Measurements from ENCODE around the gene NCBP3. TPM values are rescaled to one million over a fixed set of nuclear protein-coding genes. Genes with fewer than 3 reads are reported as not detected.

Gene NCBP3
- total RNA-seq, 4 donors from 2014 or later: 15.0 to 33.9 (median 21.9) TPM

DNA sequence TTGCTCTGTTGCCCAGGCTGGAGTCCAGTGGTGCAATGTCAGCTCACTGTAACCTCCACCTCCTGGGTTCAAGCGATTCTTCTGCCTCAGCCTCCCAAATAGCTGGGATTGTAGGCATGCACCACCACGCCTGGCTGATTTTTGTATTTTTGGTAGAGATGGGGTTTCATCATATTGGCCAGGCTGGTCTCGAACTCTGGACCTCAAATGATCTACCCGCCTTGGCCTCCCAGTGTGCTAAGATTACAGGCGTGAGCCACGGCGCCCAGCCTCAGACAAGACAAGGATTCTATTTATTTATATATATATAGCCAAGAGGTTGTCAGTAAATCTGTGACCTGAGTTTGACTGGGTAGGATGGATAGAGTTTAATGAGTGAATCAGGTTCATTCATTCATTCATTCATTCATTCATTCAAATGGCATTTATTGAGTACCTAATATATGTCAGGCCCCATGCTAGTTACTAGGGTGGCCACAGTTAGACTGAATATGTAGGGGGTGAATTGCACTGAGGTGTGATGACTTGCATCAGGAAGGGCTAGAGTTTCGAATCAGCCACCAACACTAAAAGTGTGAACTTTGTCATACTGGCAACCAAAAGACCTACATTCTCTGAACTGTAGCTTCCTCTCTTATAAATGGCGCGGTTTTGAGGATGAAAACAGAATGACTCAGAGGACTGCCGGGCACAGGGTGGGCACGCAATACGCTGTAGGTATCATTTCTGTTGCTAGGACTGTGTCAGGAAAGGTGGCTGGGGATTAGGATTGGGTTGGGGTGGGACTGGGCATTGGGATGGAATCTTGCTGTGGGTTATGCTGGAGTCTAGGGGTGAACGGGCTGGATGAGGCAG, 82.9 kb downstream of the NCBP3 start:
- WGBS: 85% methylated on average over 14 of the region's 14 CpGs

DNA sequence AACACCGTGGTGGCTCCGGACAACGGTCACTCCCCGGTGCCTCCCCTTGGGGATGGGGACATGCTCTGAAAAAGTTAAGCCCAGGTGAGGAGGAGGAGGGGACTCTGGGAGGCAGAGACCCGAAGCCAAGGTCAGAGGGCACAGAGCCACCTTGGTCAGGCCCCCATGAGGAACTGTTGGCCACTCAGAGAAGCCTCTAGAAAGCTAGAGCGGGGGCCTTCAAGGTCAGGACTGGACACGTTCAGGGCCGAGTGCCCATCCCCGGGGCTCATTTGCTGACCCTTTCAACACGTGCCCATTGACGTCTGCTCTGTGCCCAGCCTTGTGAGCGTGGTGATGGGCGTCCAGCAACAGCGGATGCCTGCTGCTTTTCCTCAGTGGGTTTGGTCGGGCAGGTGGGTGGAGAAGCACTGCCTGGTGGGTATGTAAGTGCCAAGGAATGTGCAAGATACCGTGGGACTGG, 84.1 kb downstream of the NCBP3 start:
- Histone ChIP-seq H3K27me3 (peaks cover 0 to 13% (median 0%) of the 10 kb centered on the region in 4 donors), H3K36me3 (no peaks in the 10 kb centered on the region), H3K4me1 (no peaks in the 10 kb centered on the region), H3K27ac (replicated peaks in 1 of 4) (no peak overlapping the region), H3K4me3 (no peak overlapping the region), H3K9me3 (peaks cover 0 to 9% (median 8%) of the 10 kb centered on the region in 4 donors)
- DNase-seq (ENCODE audit: extremely low spot score): no peak
- no peak for TF ChIP-seq EP300 (IDR thresholded peaks at IDR 0.05)
- no peak for TF ChIP-seq POLR2AphosphoS5 (IDR thresholded peaks at IDR 0.05)
- TF ChIP-seq, protein P1, sequence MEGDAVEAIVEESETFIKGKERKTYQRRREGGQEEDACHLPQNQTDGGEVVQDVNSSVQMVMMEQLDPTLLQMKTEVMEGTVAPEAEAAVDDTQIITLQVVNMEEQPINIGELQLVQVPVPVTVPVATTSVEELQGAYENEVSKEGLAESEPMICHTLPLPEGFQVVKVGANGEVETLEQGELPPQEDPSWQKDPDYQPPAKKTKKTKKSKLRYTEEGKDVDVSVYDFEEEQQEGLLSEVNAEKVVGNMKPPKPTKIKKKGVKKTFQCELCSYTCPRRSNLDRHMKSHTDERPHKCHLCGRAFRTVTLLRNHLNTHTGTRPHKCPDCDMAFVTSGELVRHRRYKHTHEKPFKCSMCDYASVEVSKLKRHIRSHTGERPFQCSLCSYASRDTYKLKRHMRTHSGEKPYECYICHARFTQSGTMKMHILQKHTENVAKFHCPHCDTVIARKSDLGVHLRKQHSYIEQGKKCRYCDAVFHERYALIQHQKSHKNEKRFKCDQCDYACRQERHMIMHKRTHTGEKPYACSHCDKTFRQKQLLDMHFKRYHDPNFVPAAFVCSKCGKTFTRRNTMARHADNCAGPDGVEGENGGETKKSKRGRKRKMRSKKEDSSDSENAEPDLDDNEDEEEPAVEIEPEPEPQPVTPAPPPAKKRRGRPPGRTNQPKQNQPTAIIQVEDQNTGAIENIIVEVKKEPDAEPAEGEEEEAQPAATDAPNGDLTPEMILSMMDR (IDR thresholded peaks at IDR 0.05): no peak
- TF ChIP-seq POLR2A (IDR thresholded peaks at IDR 0.05; ENCODE audit: low read depth): no peak
- intact Hi-C loops (cut with DNase I): no loop called here
- 83% methylated on average over 15 of the region's 16 CpGs for WGBS

More for the DNA sequence above, 82.9 kb downstream of the NCBP3 start:
- no peak for DNase-seq (ENCODE audit: extremely low spot score)
- Histone ChIP-seq H3K4me3 (no peak overlapping the region), H3K27me3 (peaks cover 0 to 12% (median 0%) of the 10 kb centered on the region in 4 donors), H3K9me3 (peaks cover 0 to 16% (median 10%) of the 10 kb centered on the region in 4 donors), H3K4me1 (no peaks in the 10 kb centered on the region), H3K27ac (replicated peaks in 1 of 4) (no peak overlapping the region), H3K36me3 (no peaks in the 10 kb centered on the region)
- no peak for TF ChIP-seq POLR2A (IDR thresholded peaks at IDR 0.05; ENCODE audit: low read depth)
- TF ChIP-seq POLR2AphosphoS5 (IDR thresholded peaks at IDR 0.05): no peak
- TF ChIP-seq EP300 (IDR thresholded peaks at IDR 0.05): no peak
- TF ChIP-seq, protein P1 (IDR thresholded peaks at IDR 0.05): no peak
- intact Hi-C loops (cut with DNase I): no loop called here

DNA sequence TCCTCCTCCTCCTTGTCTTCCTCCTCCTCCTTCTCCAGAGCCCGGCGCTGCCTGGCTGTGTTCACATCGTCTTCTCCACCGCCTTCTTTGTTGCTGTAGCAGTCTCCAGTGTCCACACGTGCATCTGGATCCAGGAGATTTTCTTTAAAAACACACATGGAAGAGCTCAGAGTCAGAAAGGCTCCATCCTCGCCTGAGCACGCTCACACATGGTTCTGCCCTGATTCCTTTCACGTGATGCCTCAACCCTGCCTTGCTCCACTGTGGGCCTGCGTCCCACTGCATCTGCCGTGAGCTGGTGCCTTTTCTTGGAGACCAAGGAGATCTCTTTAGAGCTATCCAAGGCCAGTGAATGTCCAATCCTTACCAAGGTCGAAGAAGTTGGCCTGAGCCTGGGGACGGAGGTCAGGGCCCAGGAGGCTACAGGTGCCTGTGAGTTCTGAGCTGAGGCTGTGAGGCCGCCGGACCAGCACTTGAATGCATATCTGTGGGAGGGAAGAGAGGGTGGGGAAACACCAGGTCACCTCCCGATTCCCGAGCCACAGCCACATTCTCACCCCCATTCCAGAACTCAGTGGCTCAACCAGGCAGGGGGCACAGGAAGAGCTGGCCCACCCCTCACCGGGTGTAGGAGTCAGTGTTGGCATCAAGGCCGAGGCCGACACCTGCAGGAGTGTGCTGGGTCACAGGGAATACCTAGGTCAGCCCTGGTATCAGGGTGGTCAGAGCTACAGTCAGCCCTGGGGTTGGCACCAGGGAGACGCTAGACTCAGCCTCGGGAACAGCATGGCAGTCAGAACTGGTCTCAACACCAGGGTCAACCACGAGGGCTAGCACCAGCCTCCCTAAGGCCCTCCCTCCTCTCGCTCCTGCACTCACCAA, 84.8 kb downstream of the NCBP3 start:
- Histone ChIP-seq H3K36me3 (no peaks in the 10 kb centered on the region), H3K9me3 (peaks cover 0 to 9% (median 8%) of the 10 kb centered on the region in 4 donors), H3K4me3 (no peak overlapping the region), H3K27me3 (peaks cover 0 to 17% (median 0%) of the 10 kb centered on the region in 4 donors), H3K27ac (replicated peaks in 1 of 4) (no peak overlapping the region), H3K4me1 (no peaks in the 10 kb centered on the region)
- no peak for DNase-seq (ENCODE audit: extremely low spot score)
- TF ChIP-seq POLR2AphosphoS5 (IDR thresholded peaks at IDR 0.05) (no peak), POLR2A (IDR thresholded peaks at IDR 0.05; ENCODE audit: low read depth) (no peak), EP300 (IDR thresholded peaks at IDR 0.05) (no peak)
- TF ChIP-seq, protein P1 (IDR thresholded peaks at IDR 0.05): no peak
- WGBS: 86% methylated on average over 19 of the region's 23 CpGs
- intact Hi-C loops (cut with DNase I): no loop called here

DNA sequence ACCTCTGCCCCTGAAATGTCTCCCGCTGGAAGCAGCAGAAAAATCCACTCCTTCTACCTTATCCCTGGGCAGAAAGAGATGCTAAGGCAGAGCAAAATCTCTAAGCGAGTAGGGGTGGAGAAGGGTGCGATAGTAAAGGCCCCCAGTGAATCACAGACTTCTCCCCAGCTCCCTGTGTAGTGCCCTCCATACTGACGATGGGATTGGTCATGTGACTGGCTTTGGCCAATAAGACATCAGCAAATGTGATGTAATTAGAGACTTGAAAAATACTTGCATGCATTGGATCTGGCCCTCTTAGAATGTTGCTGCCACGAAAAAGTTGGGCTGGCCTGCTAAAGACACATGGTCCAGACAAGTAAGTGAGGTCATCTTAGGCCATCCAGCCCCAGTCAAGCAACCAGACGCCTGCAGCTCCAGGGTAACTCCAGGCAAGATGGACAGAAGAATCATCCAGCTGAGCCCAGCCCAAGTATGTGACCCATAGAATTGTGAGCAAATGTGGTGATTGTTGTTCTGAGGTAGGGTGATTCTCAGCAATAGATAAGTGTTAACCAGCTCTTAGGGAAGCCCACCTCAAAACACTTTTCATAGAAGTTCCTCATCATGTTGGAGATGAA, 86.3 kb downstream of the NCBP3 start:
- H3K36me3 ChIP-seq: no peaks in the 10 kb centered on the region
- no peak for DNase-seq (ENCODE audit: extremely low spot score)
- WGBS: 86% methylated on average over 6 of the region's 6 CpGs
- H3K4me3 ChIP-seq: no peak overlapping the region
- intact Hi-C loops (cut with DNase I): no loop called here
- TF ChIP-seq POLR2AphosphoS5 (IDR thresholded peaks at IDR 0.05): no peak
- TF ChIP-seq POLR2A (IDR thresholded peaks at IDR 0.05; ENCODE audit: low read depth): no peak
- TF ChIP-seq, protein P1 (IDR thresholded peaks at IDR 0.05): no peak
- TF ChIP-seq EP300 (IDR thresholded peaks at IDR 0.05): no peak
- peaks cover 0 to 9% (median 8%) of the 10 kb centered on the region in 4 donors for H3K9me3 ChIP-seq
- H3K27ac ChIP-seq (replicated peaks in 1 of 4): no peak overlapping the region
- peaks cover 5 to 6% (median 5%) of the 10 kb centered on the region in 4 donors for H3K4me1 ChIP-seq
- H3K27me3 ChIP-seq: peaks cover 0 to 29% (median 5%) of the 10 kb centered on the region in 4 donors
